Thyroid gland (tissue), 4 donors: ENCODE results near the gene SMIM29.

Source experiments
- CTCF ChIP-seq, 6 experiments: fragments of 200-600 bp in 3 of 6; fragments of 450-650 bp in 3 of 6; sonication (generic) in 3 of 6; IDR thresholded peaks; one replicate each; pipeline ENCODE4 v1.5.1; 2016 to 2019; ENCODE audit warnings: antibody characterized with exemption in 6 of 6, mild to moderate bottlenecking in 2 of 6, inconsistent platforms in 1 of 6, moderate library complexity in 1 of 6
- POLR2A ChIP-seq, 2 donors: fragments of 450-650 bp; IDR thresholded peaks; one replicate each; pipeline ENCODE4 v1.6.1; 2017; ENCODE audit warnings: antibody characterized with exemption in 2 of 2, mild to moderate bottlenecking in 2 of 2, moderate library complexity in 1 of 2

- TF ChIP-seq CTCF (IDR thresholded peaks at IDR 0.05) (no peak), POLR2A (IDR thresholded peaks at IDR 0.05) (no peak)
Measured at GRCh38 chr6:34205916-34206315, 42.9 kb downstream of the SMIM29 start.
